Mesothelial cell of epicardium (in vitro differentiated cells): ENCODE measurements around the gene SCARB1. TPM values are rescaled to one million over a fixed set of nuclear protein-coding genes. Genes with fewer than 3 reads are reported as not detected.

Source experiments
- DNase-seq, 2 experiments: peaks; one replicate each; pipeline ENCODE4 v3.0.0; 2021; ENCODE audit warnings: low spot score in 2 of 2; ENCODE audit not compliant: unreplicated experiment in 2 of 2
- H3K27ac Mint-ChIP-seq: 2 replicates; pipeline ENCODE4 v1.8.0; 2021; ENCODE audit warnings: mixed read lengths
- H3K27me3 Mint-ChIP-seq: 2 replicates; pipeline ENCODE4 v1.8.0; 2021; ENCODE audit warnings: low read depth, mixed read lengths
- H3K36me3 Mint-ChIP-seq: 2 replicates; pipeline ENCODE4 v1.8.0; 2021; ENCODE audit warnings: mixed read lengths
- H3K4me1 Mint-ChIP-seq: 2 replicates; pipeline ENCODE4 v1.8.0; 2021; ENCODE audit warnings: mixed read lengths
- H3K4me3 Mint-ChIP-seq: 2 replicates; pipeline ENCODE4 v1.8.0; 2021; ENCODE audit warnings: mild to moderate bottlenecking, moderate library complexity, mixed read lengths
- H3K9me3 Mint-ChIP-seq: 2 replicates; pipeline ENCODE4 v1.8.0; 2021; ENCODE audit warnings: mixed read lengths
- total RNA-seq: library from RNA; stranded (reverse); gene quantifications from 3 replicates; pipeline ENCODE4 v1.2.1, GENCODE V29; 2021
- TF ChIP-seq, protein P1 (sequence below): fragments of 200-600 bp; sonication (generic); IDR thresholded peaks from one replicate; pipeline ENCODE4 v1.5.0; 2021; ENCODE audit warnings: antibody characterized with exemption; ENCODE audit not compliant: unreplicated experiment

The SCARB1 gene
- total RNA-seq, 1 donor from 2014 or later: 40.2 TPM

DNA sequence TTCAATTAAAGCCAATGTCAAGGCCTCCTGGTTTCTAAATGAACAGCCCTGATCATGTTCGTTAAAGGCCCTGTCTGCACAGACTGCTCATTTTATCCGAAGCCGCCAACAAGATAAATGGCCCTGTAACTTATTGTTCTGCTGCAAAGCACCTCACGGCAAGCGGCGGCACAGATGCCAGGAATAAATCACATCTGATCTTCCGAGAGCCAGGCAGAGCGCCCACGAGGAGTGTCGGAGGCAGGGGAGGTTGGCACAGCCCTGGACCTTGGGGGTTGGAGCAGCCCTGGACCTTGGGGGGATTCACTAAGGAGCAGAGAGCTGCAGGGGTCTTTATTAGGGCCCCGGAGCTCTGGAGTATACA lies 110.5 kb downstream of the SCARB1 start:
- DNase-seq: no peak
- Mint-ChIP-seq H3K27me3 (no peaks in the 10 kb centered on the region), H3K9me3 (peaks cover 19% of the 10 kb centered on the region), H3K36me3 (peaks cover 1% of the 10 kb centered on the region), H3K27ac (no peak overlapping the region), H3K4me3 (no peak overlapping the region), H3K4me1 (peaks cover 28% of the 10 kb centered on the region)
- TF ChIP-seq, protein P1, sequence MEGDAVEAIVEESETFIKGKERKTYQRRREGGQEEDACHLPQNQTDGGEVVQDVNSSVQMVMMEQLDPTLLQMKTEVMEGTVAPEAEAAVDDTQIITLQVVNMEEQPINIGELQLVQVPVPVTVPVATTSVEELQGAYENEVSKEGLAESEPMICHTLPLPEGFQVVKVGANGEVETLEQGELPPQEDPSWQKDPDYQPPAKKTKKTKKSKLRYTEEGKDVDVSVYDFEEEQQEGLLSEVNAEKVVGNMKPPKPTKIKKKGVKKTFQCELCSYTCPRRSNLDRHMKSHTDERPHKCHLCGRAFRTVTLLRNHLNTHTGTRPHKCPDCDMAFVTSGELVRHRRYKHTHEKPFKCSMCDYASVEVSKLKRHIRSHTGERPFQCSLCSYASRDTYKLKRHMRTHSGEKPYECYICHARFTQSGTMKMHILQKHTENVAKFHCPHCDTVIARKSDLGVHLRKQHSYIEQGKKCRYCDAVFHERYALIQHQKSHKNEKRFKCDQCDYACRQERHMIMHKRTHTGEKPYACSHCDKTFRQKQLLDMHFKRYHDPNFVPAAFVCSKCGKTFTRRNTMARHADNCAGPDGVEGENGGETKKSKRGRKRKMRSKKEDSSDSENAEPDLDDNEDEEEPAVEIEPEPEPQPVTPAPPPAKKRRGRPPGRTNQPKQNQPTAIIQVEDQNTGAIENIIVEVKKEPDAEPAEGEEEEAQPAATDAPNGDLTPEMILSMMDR: no peak

DNA sequence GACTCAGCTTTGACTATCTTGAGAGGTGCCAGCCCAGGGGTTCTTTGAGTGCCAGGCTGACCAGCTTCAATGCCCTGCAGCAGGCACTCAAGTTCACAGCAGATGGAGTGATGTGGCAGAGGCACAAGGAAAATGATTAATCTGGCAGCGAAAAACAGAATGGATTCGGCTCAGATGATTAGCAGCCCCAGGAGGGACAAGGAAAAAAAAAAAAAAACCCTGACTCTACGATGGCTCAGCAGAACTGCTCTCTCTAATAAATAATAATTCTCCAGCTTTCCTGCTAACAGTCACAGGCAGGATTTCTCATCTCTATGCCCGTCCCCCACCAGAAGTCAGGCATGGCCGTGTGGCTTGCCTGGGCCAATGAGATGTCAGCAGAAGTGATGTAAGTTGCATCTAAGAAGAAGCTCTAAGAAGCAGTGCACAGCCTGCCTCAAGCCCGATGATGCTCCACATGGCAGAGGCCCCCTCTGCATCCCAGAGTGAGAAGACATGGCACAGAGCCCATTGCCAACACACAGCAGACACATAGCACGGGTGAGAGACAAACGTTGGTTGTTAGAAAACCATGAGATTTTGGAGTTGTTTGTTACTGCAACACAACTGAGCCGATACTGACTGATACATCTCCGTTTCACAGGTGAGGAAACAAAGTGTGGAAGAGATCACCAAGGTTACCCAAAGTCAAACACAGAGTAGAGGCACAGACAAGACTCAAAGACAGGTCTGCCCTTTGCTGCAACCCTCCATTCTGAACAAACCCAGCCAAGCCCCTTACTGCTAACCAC lies 111.0 kb downstream of the SCARB1 start:
- no peak for DNase-seq
- TF ChIP-seq, protein P1: no peak
- Mint-ChIP-seq H3K36me3 (peaks cover 1% of the 10 kb centered on the region), H3K4me1 (peaks cover 26% of the 10 kb centered on the region), H3K27me3 (no peaks in the 10 kb centered on the region), H3K9me3 (peaks cover 18% of the 10 kb centered on the region), H3K27ac (no peak overlapping the region), H3K4me3 (no peak overlapping the region)

DNA sequence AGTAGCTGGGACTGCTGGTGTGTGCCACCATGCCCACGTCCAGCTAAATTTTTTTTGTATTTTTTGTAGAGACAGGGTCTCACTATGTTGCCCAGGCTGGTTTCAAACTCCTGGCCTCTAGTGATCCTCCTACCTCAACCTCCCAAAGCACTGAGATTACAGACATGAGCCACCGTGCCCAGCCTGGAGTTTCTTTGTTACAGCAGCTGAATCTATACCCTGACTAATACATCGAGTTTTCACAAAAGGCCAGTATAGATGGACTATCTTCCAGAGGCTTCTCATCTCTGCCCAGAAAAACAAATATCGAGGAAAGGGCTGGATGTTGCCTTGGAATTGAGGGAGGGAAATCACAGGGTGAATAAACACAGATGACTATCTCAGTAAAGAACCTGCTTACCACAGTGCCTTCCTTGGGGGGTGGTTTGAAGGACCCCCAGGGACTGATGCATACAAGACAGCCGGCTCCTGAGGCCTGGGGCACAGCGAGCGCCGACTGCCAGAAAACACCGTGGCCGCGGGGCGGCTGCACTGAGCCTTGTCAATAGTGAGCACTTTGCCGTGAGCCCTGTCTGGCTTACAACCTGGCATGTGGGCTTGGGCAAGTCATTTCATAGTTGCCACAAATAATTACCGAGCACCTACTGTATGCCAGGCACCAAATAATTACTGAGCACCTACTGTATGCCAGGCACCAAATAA lies 111.9 kb downstream of the SCARB1 start:
- peaks cover 1% of the 10 kb centered on the region for H3K36me3 Mint-ChIP-seq
- peaks cover 25% of the 10 kb centered on the region for H3K4me1 Mint-ChIP-seq
- no peaks in the 10 kb centered on the region for H3K27me3 Mint-ChIP-seq
- TF ChIP-seq, protein P1: no peak
- no peak for DNase-seq
- peaks cover 10% of the 10 kb centered on the region for H3K9me3 Mint-ChIP-seq
- H3K4me3 Mint-ChIP-seq: no peak overlapping the region
- no peak overlapping the region for H3K27ac Mint-ChIP-seq

DNA sequence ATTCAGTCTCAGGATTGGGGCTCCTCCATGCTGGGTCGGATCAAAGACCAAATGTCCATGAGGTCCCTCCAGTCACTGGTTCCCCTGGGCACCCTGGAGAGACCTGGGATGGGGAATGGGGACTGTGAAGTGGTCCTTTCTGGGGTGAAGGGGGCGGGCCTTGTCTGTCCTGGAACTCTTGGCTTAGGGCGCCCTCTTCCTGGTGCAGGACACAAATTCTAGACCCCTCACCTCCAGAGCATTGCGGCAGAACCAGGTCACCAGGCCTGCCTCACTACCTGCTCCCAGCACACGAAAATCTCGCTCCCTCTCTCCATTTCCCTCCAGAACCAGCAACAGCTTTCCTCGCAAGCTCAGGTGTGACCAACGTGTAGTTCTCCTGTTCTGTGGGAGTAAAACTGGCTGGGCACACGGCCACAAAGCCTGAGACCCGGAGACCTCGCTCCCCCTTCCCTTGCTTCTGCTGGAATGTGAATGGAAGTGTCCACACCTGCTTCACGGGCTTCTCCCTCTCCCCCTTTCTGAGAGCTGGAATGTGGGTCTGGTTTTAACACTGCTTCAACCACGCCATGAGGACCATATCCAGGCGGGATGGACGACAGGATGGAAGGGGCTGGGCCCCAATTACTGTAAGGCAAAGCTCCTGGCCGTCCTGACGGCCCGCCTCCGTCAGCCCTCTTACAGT lies 112.7 kb downstream of the SCARB1 start:
- Mint-ChIP-seq H3K27ac (peak overlapping the region; percentile 17), H3K27me3 (no peaks in the 10 kb centered on the region), H3K9me3 (peaks cover 4% of the 10 kb centered on the region), H3K4me1 (peaks cover 32% of the 10 kb centered on the region), H3K36me3 (no peaks in the 10 kb centered on the region), H3K4me3 (no peak overlapping the region)
- TF ChIP-seq, protein P1: no peak
- DNase-seq: no peak

DNA sequence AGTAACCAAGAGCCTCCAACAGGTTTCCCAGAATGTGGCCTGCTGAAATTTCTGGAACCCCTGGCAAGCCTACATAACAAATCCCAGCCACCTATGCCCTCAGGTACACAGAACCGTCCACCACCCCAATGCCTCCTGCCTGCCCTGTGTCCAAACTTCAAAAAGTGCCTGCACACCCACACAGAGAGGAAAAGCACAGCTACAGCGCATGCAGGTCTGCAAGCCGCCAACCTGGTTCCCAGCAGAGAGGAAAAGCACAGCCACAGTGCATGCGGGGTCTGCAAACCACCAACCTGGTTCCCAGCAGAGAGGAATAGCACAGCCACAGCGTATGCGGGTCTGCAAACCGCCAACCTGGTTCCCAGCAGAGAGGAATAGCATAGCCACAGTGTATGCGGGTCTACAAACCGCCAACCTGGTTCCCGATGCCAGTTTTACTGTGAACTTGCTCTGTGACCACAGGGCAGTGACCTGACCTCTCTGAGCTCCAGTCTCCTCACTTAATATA lies 113.5 kb downstream of the SCARB1 start:
- peak overlapping the region; percentile 43 for H3K27ac Mint-ChIP-seq
- no peaks in the 10 kb centered on the region for H3K36me3 Mint-ChIP-seq
- peaks cover 4% of the 10 kb centered on the region for H3K9me3 Mint-ChIP-seq
- H3K4me3 Mint-ChIP-seq: no peak overlapping the region
- H3K27me3 Mint-ChIP-seq: no peaks in the 10 kb centered on the region
- TF ChIP-seq, protein P1: no peak
- H3K4me1 Mint-ChIP-seq: peaks cover 34% of the 10 kb centered on the region
- no peak for DNase-seq
